ENCODE measurements around the gene CSTB.

Gene CSTB

GRCh38 chr21:43810505-43811261 lies 34.6 kb upstream of the CSTB start:
- TF ChIP-seq EZH2 (optimal IDR thresholded peaks at IDR 0.05; ENCODE audit: low read depth, low read length) = no peak
- TF ChIP-seq CTCF (IDR thresholded peaks at IDR 0.05; ENCODE audit: low read length) = peak; percentile 100
- H3K4me2 ChIP-seq (ENCODE audit: low read depth, low read length) = peak overlapping the region; percentile 45
- H3K9ac ChIP-seq (ENCODE audit: low read length) = peak overlapping the region; percentile 4; the same call in 1 of the 2 replicates
- no peaks in the 10 kb centered on the region for H3K9me2 ChIP-seq (replicated peaks; ENCODE audit: insufficient read depth, low read length)
- no peaks in the 10 kb centered on the region for H3K4me1 ChIP-seq (ENCODE audit: low read length)
- H3K27me3 ChIP-seq (replicated peaks; ENCODE audit: insufficient read depth, low read length) = no peaks in the 10 kb centered on the region
- DNase-seq = peak; percentile 90
- no peaks in the 10 kb centered on the region for H3K36me3 ChIP-seq (replicated peaks; ENCODE audit: insufficient read depth, low read length)
- H2AFZ ChIP-seq (ENCODE audit: low read length) = peak overlapping the region; percentile 2; the same call in 1 of the 2 replicates
- H3K4me3 ChIP-seq (ENCODE audit: low read length) = no peak overlapping the region
- H3K9me3 ChIP-seq (replicated peaks; ENCODE audit: insufficient read depth, low read length) = no peaks in the 10 kb centered on the region
- no peaks in the 10 kb centered on the region for H3K79me2 ChIP-seq (ENCODE audit: low read length)
- H3F3A ChIP-seq (ENCODE audit: insufficient read depth, low read length) = peaks cover 11% of the 10 kb centered on the region; the same call in 1 of the 2 replicates
- H3K27ac ChIP-seq (ENCODE audit: low read length) = no peak overlapping the region
- H4K20me1 ChIP-seq (ENCODE audit: insufficient read depth, low read length) = no peaks in the 10 kb centered on the region

GRCh38 chr21:43809853-43810504 lies 33.9 kb upstream of the CSTB start:
- Histone ChIP-seq H3K9me2 (replicated peaks; ENCODE audit: insufficient read depth, low read length) (no peaks in the 10 kb centered on the region), H3K9me3 (replicated peaks; ENCODE audit: insufficient read depth, low read length) (no peaks in the 10 kb centered on the region), H3K36me3 (replicated peaks; ENCODE audit: insufficient read depth, low read length) (no peaks in the 10 kb centered on the region), H3F3A (ENCODE audit: insufficient read depth, low read length) (peaks cover 15% of the 10 kb centered on the region), H3K4me2 (ENCODE audit: low read depth, low read length) (no peak overlapping the region), H3K9ac (ENCODE audit: low read length) (no peak overlapping the region), H3K4me3 (ENCODE audit: low read length) (no peak overlapping the region), H3K27ac (ENCODE audit: low read length) (no peak overlapping the region), H4K20me1 (ENCODE audit: insufficient read depth, low read length) (no peaks in the 10 kb centered on the region), H3K27me3 (replicated peaks; ENCODE audit: insufficient read depth, low read length) (no peaks in the 10 kb centered on the region), H3K4me1 (ENCODE audit: low read length) (no peaks in the 10 kb centered on the region), H3K79me2 (ENCODE audit: low read length) (no peaks in the 10 kb centered on the region), H2AFZ (ENCODE audit: low read length) (no peak overlapping the region)
- no peak for TF ChIP-seq CTCF (IDR thresholded peaks at IDR 0.05; ENCODE audit: low read length)
- TF ChIP-seq EZH2phosphoT487 (IDR thresholded peaks at IDR 0.05; ENCODE audit: low read length) = no peak
- no peak for TF ChIP-seq EZH2 (optimal IDR thresholded peaks at IDR 0.05; ENCODE audit: low read depth, low read length)
- no peak for DNase-seq

- no peak overlapping the region for H3K27ac ChIP-seq (ENCODE audit: low read length)
Observed at GRCh38 chr21:43809346-43809799, 33.3 kb upstream of the CSTB start.

More at GRCh38 chr21:43809346-43809799, 33.3 kb upstream of the CSTB start:
- Histone ChIP-seq H3K9me3 (replicated peaks; ENCODE audit: insufficient read depth, low read length) (no peaks in the 10 kb centered on the region), H3K9me2 (replicated peaks; ENCODE audit: insufficient read depth, low read length) (no peaks in the 10 kb centered on the region), H4K20me1 (ENCODE audit: insufficient read depth, low read length) (no peaks in the 10 kb centered on the region), H3K27me3 (replicated peaks; ENCODE audit: insufficient read depth, low read length) (no peaks in the 10 kb centered on the region), H3K9ac (ENCODE audit: low read length) (no peak overlapping the region), H2AFZ (ENCODE audit: low read length) (no peak overlapping the region), H3K4me2 (ENCODE audit: low read depth, low read length) (no peak overlapping the region), H3K4me1 (ENCODE audit: low read length) (no peaks in the 10 kb centered on the region), H3K36me3 (replicated peaks; ENCODE audit: insufficient read depth, low read length) (no peaks in the 10 kb centered on the region), H3F3A (ENCODE audit: insufficient read depth, low read length) (peaks cover 15% of the 10 kb centered on the region), H3K79me2 (ENCODE audit: low read length) (no peaks in the 10 kb centered on the region), H3K4me3 (ENCODE audit: low read length) (no peak overlapping the region)
- no peak for DNase-seq
- TF ChIP-seq EZH2phosphoT487 (IDR thresholded peaks at IDR 0.05; ENCODE audit: low read length) (no peak), EZH2 (optimal IDR thresholded peaks at IDR 0.05; ENCODE audit: low read depth, low read length) (no peak), CTCF (IDR thresholded peaks at IDR 0.05; ENCODE audit: low read length) (no peak)

Data from MM.1S (cell line).